ENCODE data around the gene SHE. TPM values are rescaled to one million over a fixed set of nuclear protein-coding genes. Genes with fewer than 3 reads are reported as not detected.

The SHE gene
- total and polyA plus RNA-seq, 10 of the 15 experiments (the other 5 are each of a cell fraction or from before 2014, with no cell fraction given) = under 0.01 to 0.05 (median 0.03) TPM; not detected in 3

DNA sequence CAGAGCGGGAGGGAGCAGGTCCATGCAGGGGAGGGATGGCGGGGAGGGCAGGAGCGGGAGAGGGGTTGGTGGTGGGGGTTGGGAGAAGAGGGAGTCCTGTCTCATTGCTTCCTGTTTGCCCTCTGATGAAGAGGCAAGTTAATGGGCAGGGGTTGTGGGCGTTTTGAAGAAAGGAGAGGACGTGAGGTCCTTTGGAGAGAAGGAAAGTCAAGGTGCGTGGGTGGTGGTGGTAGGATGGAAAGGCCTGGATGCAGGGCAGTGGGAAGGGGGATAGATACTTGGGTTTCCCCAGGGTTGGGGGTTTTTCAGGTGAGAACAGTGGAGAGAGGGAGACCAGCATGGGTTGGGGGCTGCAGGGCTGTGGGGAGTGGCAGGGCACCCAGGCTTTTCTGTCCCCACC is 39.0 kb upstream of the SHE start:
- Histone ChIP-seq H3K4me2 (ENCODE audit: control insufficient read depth, insufficient read depth) (no peak overlapping the region), H4K20me1 (ENCODE audit: control insufficient read depth, insufficient read depth) (no peaks in the 10 kb centered on the region), H3K9ac (ENCODE audit: control insufficient read depth, insufficient read depth, low read length) (no peak overlapping the region), H3K27ac (ENCODE audit: control insufficient read depth, insufficient read depth) (no peak overlapping the region), H3K79me2 (ENCODE audit: control insufficient read depth, insufficient read depth, low read length) (no peaks in the 10 kb centered on the region), H3K4me1 (ENCODE audit: control insufficient read depth, insufficient read depth, low read length) (no peaks in the 10 kb centered on the region), H3K9me3 (replicated peaks; ENCODE audit: control insufficient read depth, insufficient read depth, low read length) (no peaks in the 10 kb centered on the region), H3K36me3 (ENCODE audit: control insufficient read depth in 2 of 2, insufficient read depth in 2 of 2, low read length in 1 of 2) (no peaks in the 10 kb centered on the region), H3K27me3 (replicated peaks in 1 of 2; ENCODE audit: control insufficient read depth in 2 of 2, insufficient read depth in 2 of 2, low read length in 1 of 2) (peaks cover 3% of the 10 kb centered on the region in 2 experiments; a peak in 2 of 4 replicates), H2AFZ (ENCODE audit: control insufficient read depth, low read depth, low read length) (no peak overlapping the region), H3K4me3 (no peak overlapping the region)
- CTCF ChIA-PET = interaction anchor here (0.9 to 2.9 kb wide), 2 partner anchors 18 to 61 kb away, joined by 4 to 17 read pairs; no protein-coding TSS in a partner anchor
- ATAC-seq = no peak
- intact Hi-C loops (cut with micrococcal nuclease; ENCODE audit: unreplicated experiment) (no loop called here), in situ Hi-C loops (cut with MboI) (no loop called here)
- BruUV-seq (replicated peaks) = no TSS peak
- POLR2A ChIA-PET = interaction anchor here (0.7 kb wide), 1 partner anchor 486 kb away, joined by 4 read pairs; no protein-coding TSS in a partner anchor
- DNase-seq (ENCODE audit: low read depth, low spot score) = no peak
- SMC1A ChIA-PET (ENCODE audit: uncharacterized antibody, unreplicated experiment) = interaction anchor here (0.9 to 1.0 kb wide), 2 partner anchors 60 to 87 kb away, joined by 3 to 4 read pairs; no protein-coding TSS in a partner anchor
- RAD21 ChIA-PET (ENCODE audit: unreplicated experiment) = interaction anchor here (2.3 kb wide), 1 partner anchor 61 kb away, joined by 11 read pairs; no protein-coding TSS in a partner anchor
- WGBS (ENCODE audit: insufficient coverage, insufficient replicate concordance, low lambda C conversion rate, missing lambda C conversion rate) = 11% methylated on average over 3 of the region's 6 CpGs
- FAIRE-seq = no peak
- TF ChIP-seq SIX5 (IDR thresholded peaks at IDR 0.05; ENCODE audit: low read depth, low read length, severe bottlenecking) (no peak), HDAC2 (IDR thresholded peaks at IDR 0.05) (no peak), MEF2B (IDR thresholded peaks at IDR 0.05; ENCODE audit: partially characterized antibody, poor library complexity, severe bottlenecking) (no peak), WRNIP1 (IDR thresholded peaks at IDR 0.05; ENCODE audit: borderline replicate concordance, low read depth, low read length) (no peak), IKZF1 (conservative IDR thresholded peaks at IDR 0.05) (no peak), POU2F2 (IDR thresholded peaks at IDR 0.05; ENCODE audit: borderline replicate concordance, low read depth, low read length) (no peak), HCFC1 (IDR thresholded peaks at IDR 0.05; ENCODE audit: low read length) (no peak), JUND (IDR thresholded peaks at IDR 0.05; ENCODE audit: low read depth, low read length) (no peak), ATF7 (IDR thresholded peaks at IDR 0.05; ENCODE audit: low read depth) (no peak)
- TF ChIP-seq, protein P1, sequence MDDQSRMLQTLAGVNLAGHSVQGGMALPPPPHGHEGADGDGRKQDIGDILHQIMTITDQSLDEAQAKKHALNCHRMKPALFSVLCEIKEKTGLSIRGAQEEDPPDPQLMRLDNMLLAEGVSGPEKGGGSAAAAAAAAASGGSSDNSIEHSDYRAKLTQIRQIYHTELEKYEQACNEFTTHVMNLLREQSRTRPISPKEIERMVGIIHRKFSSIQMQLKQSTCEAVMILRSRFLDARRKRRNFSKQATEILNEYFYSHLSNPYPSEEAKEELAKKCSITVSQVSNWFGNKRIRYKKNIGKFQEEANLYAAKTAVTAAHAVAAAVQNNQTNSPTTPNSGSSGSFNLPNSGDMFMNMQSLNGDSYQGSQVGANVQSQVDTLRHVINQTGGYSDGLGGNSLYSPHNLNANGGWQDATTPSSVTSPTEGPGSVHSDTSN (IDR thresholded peaks at IDR 0.05; ENCODE audit: insufficient replicate concordance, low read depth, low read length) = no peak
- TF ChIP-seq, protein P2, sequence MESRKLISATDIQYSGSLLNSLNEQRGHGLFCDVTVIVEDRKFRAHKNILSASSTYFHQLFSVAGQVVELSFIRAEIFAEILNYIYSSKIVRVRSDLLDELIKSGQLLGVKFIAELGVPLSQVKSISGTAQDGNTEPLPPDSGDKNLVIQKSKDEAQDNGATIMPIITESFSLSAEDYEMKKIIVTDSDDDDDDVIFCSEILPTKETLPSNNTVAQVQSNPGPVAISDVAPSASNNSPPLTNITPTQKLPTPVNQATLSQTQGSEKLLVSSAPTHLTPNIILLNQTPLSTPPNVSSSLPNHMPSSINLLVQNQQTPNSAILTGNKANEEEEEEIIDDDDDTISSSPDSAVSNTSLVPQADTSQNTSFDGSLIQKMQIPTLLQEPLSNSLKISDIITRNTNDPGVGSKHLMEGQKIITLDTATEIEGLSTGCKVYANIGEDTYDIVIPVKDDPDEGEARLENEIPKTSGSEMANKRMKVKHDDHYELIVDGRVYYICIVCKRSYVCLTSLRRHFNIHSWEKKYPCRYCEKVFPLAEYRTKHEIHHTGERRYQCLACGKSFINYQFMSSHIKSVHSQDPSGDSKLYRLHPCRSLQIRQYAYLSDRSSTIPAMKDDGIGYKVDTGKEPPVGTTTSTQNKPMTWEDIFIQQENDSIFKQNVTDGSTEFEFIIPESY (IDR thresholded peaks at IDR 0.05) = no peak
- TF ChIP-seq, protein P3, sequence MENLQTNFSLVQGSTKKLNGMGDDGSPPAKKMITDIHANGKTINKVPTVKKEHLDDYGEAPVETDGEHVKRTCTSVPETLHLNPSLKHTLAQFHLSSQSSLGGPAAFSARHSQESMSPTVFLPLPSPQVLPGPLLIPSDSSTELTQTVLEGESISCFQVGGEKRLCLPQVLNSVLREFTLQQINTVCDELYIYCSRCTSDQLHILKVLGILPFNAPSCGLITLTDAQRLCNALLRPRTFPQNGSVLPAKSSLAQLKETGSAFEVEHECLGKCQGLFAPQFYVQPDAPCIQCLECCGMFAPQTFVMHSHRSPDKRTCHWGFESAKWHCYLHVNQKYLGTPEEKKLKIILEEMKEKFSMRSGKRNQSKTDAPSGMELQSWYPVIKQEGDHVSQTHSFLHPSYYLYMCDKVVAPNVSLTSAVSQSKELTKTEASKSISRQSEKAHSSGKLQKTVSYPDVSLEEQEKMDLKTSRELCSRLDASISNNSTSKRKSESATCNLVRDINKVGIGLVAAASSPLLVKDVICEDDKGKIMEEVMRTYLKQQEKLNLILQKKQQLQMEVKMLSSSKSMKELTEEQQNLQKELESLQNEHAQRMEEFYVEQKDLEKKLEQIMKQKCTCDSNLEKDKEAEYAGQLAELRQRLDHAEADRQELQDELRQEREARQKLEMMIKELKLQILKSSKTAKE (IDR thresholded peaks at IDR 0.05; ENCODE audit: low read depth, poor library complexity, severe bottlenecking) = no peak
- TF ChIP-seq, protein P4, sequence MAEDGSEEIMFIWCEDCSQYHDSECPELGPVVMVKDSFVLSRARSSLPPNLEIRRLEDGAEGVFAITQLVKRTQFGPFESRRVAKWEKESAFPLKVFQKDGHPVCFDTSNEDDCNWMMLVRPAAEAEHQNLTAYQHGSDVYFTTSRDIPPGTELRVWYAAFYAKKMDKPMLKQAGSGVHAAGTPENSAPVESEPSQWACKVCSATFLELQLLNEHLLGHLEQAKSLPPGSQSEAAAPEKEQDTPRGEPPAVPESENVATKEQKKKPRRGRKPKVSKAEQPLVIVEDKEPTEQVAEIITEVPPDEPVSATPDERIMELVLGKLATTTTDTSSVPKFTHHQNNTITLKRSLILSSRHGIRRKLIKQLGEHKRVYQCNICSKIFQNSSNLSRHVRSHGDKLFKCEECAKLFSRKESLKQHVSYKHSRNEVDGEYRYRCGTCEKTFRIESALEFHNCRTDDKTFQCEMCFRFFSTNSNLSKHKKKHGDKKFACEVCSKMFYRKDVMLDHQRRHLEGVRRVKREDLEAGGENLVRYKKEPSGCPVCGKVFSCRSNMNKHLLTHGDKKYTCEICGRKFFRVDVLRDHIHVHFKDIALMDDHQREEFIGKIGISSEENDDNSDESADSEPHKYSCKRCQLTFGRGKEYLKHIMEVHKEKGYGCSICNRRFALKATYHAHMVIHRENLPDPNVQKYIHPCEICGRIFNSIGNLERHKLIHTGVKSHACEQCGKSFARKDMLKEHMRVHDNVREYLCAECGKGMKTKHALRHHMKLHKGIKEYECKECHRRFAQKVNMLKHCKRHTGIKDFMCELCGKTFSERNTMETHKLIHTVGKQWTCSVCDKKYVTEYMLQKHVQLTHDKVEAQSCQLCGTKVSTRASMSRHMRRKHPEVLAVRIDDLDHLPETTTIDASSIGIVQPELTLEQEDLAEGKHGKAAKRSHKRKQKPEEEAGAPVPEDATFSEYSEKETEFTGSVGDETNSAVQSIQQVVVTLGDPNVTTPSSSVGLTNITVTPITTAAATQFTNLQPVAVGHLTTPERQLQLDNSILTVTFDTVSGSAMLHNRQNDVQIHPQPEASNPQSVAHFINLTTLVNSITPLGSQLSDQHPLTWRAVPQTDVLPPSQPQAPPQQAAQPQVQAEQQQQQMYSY (CRISPR knock-in tag; IDR thresholded peaks at IDR 0.05) = no peak
- TF ChIP-seq, protein P5, sequence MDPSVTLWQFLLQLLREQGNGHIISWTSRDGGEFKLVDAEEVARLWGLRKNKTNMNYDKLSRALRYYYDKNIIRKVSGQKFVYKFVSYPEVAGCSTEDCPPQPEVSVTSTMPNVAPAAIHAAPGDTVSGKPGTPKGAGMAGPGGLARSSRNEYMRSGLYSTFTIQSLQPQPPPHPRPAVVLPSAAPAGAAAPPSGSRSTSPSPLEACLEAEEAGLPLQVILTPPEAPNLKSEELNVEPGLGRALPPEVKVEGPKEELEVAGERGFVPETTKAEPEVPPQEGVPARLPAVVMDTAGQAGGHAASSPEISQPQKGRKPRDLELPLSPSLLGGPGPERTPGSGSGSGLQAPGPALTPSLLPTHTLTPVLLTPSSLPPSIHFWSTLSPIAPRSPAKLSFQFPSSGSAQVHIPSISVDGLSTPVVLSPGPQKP (IDR thresholded peaks at IDR 0.05; ENCODE audit: low read depth, low read length) = no peak

Data from GM12878 (cell line).